ENCODE data around the gene BICDL1.

- no peak for TF ChIP-seq CTCF (IDR thresholded peaks at IDR 0.05)
- TF ChIP-seq RAD21 (IDR thresholded peaks at IDR 0.05; ENCODE audit: low read length), result no peak
- TF ChIP-seq EP300 (IDR thresholded peaks at IDR 0.05; ENCODE audit: borderline replicate concordance in 1 of 2, low read depth in 1 of 2, low read length in 1 of 2), result no peak
- TF ChIP-seq TAF1 (IDR thresholded peaks at IDR 0.05; ENCODE audit: borderline replicate concordance, low read depth, low read length), result no peak
- TF ChIP-seq NFIC (IDR thresholded peaks at IDR 0.05; ENCODE audit: borderline replicate concordance), result no peak
- no peak for TF ChIP-seq IRF3 (IDR thresholded peaks at IDR 0.05; ENCODE audit: low read depth, low read length)
- no peak for TF ChIP-seq JUND (IDR thresholded peaks at IDR 0.05)
- no peak for TF ChIP-seq POLR2AphosphoS5 (IDR thresholded peaks at IDR 0.05; ENCODE audit: low read depth, low read length)
- TF ChIP-seq RXRA (IDR thresholded peaks at IDR 0.05; ENCODE audit: borderline replicate concordance, low read depth), result no peak
- TF ChIP-seq EZH2phosphoT487 (IDR thresholded peaks at IDR 0.05; ENCODE audit: borderline replicate concordance, low read depth), result no peak
- no peak for TF ChIP-seq MAX (IDR thresholded peaks at IDR 0.05; ENCODE audit: low read depth)
- no peak for TF ChIP-seq ELF1 (IDR thresholded peaks at IDR 0.05)
- TF ChIP-seq NRF1 (IDR thresholded peaks at IDR 0.05; ENCODE audit: low read depth, low read length), result no peak
- no peak for TF ChIP-seq REST (IDR thresholded peaks at IDR 0.05; ENCODE audit: low read depth, low read length)
Measured at GRCh38 chr12:120099738-120100137, 110.7 kb downstream of the BICDL1 start.
